ENCODE results near the gene PPA2.

DNA sequence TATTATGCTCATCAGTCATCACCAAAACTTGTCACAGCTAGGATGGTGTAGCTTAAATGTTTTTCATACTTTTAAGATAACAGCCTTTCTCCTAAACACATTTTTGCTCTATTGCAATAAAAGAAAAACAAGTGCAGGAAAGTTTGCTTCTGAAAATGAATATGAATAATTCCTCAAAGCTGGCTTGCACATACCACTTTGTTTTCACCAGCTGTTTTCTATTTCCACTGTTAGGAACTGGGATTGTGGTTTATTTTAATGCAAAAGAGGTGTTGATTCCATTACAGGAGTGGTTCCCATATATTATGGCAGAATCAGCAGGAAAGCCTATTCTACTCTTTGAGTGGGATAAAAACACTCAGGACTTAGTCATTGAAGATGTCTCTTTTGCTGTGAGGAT lies 145.9 kb downstream of the PPA2 start:
- no peak for TF ChIP-seq POLR2A (IDR thresholded peaks at IDR 0.05)
- TF ChIP-seq, protein P1, sequence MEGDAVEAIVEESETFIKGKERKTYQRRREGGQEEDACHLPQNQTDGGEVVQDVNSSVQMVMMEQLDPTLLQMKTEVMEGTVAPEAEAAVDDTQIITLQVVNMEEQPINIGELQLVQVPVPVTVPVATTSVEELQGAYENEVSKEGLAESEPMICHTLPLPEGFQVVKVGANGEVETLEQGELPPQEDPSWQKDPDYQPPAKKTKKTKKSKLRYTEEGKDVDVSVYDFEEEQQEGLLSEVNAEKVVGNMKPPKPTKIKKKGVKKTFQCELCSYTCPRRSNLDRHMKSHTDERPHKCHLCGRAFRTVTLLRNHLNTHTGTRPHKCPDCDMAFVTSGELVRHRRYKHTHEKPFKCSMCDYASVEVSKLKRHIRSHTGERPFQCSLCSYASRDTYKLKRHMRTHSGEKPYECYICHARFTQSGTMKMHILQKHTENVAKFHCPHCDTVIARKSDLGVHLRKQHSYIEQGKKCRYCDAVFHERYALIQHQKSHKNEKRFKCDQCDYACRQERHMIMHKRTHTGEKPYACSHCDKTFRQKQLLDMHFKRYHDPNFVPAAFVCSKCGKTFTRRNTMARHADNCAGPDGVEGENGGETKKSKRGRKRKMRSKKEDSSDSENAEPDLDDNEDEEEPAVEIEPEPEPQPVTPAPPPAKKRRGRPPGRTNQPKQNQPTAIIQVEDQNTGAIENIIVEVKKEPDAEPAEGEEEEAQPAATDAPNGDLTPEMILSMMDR (IDR thresholded peaks at IDR 0.05) = no peak

Data from vagina (tissue), 2 donors.